Forelimb muscle (tissue), 1 donor: ENCODE results near the gene PDZK1. TPM values are rescaled to one million over a fixed set of nuclear protein-coding genes. Genes with fewer than 3 reads are reported as not detected.
"Not testable (repeated sequence)": the region's sequence is repeated elsewhere in the genome, so short reads cannot be mapped to it uniquely, and the experiment has no call there.

Experiments
- DNase-seq: peaks from one replicate; pipeline ENCODE4 v3.0.0-alpha.2; 2013; ENCODE audit warnings: low read depth
- polyA plus RNA-seq: library from polyadenylated mRNA; unstranded; fragments of 120-200 nt; gene quantifications from one replicate; pipeline ENCODE4 v1.2.1, GENCODE V29; 2013; ENCODE audit not compliant: insufficient read length

The PDZK1 gene
- polyA plus RNA-seq, 1 donor, result 0.87 TPM

DNA sequence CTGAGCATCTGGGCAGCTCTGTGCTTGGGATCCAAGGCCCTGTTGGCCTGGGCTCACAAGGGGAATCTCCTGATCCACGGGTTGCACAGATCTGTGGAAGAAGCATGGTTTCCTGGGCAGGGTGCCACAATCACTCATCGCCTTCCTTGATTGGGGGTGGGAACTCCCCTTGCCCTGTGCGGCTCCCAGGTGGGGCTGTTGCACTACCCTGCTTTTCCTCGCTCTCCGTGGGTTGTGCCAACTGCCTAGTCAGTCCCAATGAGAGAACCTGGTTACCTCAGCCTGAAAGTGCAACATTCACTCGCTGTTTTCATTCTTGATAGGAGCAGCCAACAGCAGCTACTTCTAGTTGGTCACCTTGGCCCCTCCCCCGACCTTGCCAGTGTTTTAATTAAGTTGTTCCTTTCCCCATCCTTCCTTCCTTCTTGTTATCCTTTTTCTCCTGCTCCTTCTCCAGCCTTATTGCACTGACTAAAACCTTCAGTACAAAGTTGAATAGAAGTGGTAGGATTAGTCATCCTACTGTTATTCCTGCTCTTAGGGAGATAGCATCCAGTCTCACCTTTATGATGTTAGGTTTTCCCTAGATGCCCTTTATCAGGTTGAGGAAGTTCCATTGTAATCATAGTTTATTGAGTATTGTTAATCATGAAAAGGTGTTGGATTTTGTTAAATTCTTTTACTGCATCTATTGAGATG lies 50.8 kb downstream of the PDZK1 start:
- not testable (repeated sequence) for DNase-seq

GRCh38 chr1:145643990-145644389 lies 63.2 kb downstream of the PDZK1 start:
- not testable (repeated sequence) for DNase-seq

- DNase-seq, result not testable (repeated sequence)
Measured at GRCh38 chr1:145641886-145642285, 65.3 kb downstream of the PDZK1 start.

GRCh38 chr1:145636237-145636636 lies 70.9 kb downstream of the PDZK1 start:
- DNase-seq, result not testable (repeated sequence)

GRCh38 chr1:145622177-145622576 lies 85.0 kb downstream of the PDZK1 start:
- not testable (repeated sequence) for DNase-seq

Other genes starting within 250 kb of the PDZK1 start
- 11.3 TPM for gene GPR89A, start 99.4 kb downstream of the PDZK1 start, polyA plus RNA-seq
- 0.87 TPM for gene CD160, start 12.1 kb upstream of the PDZK1 start, polyA plus RNA-seq
- 18.0 TPM for gene RNF115, start 116.7 kb upstream of the PDZK1 start, polyA plus RNA-seq
- gene POLR3C, start 116.8 kb upstream of the PDZK1 start, polyA plus RNA-seq, result 20.2 TPM
- gene NUDT17, start 138.3 kb upstream of the PDZK1 start, polyA plus RNA-seq, result 17.7 TPM
- gene PIAS3, start 151.7 kb upstream of the PDZK1 start, polyA plus RNA-seq, result 41.0 TPM
- 2.9 TPM for gene ANKRD35, start 178.5 kb upstream of the PDZK1 start, polyA plus RNA-seq
- 7.5 TPM for gene ITGA10, start 202.7 kb upstream of the PDZK1 start, polyA plus RNA-seq
- 22.5 TPM for gene PEX11B, start 211.3 kb upstream of the PDZK1 start, polyA plus RNA-seq
- 118 TPM for gene RBM8A, start 220.1 kb upstream of the PDZK1 start, polyA plus RNA-seq